ENCODE measurements around the gene ZNF618. TPM values are rescaled to one million over a fixed set of nuclear protein-coding genes. Genes with fewer than 3 reads are reported as not detected.

The ZNF618 gene
- total RNA-seq, 2 experiments from 2014 or later, result not detected

- Histone ChIP-seq H3K9me3 (ENCODE audit: low read length) (no peaks in the 10 kb centered on the region), H3K9me2 (ENCODE audit: insufficient read depth, low read length) (no peaks in the 10 kb centered on the region), H3K36me3 (ENCODE audit: insufficient read depth, low read length) (no peaks in the 10 kb centered on the region), H3K4me1 (ENCODE audit: insufficient read depth, low read length, poor library complexity, severe bottlenecking) (no peaks in the 10 kb centered on the region), H3K4me3 (ENCODE audit: low read depth, low read length, poor library complexity, severe bottlenecking) (no peak overlapping the region), H2AFZ (ENCODE audit: low read length) (no peak overlapping the region), H4K20me1 (ENCODE audit: insufficient read depth, low read length) (no peaks in the 10 kb centered on the region), H3K79me2 (ENCODE audit: insufficient read depth, low read depth, low read length) (no peaks in the 10 kb centered on the region), H3K27ac (ENCODE audit: low read depth, low read length, poor library complexity, severe bottlenecking) (no peak overlapping the region), H3K4me2 (ENCODE audit: low read length) (no peak overlapping the region)
- POLR2A ChIA-PET, result no interaction called here
- BruUV-seq (replicated peaks), result no TSS peak
- DNase-seq (ENCODE audit: low spot score), result no peak
- CTCF ChIA-PET (ENCODE audit: unreplicated experiment), result no interaction called here
- intact Hi-C loops (cut with micrococcal nuclease; ENCODE audit: unreplicated experiment), result no loop called here
- TF ChIP-seq CTCF (conservative IDR thresholded peaks at IDR 0.05; ENCODE audit: low read length) (no peak), EZH2phosphoT487 (IDR thresholded peaks at IDR 0.05; ENCODE audit: borderline replicate concordance, low read depth, low read length) (no peak)
Measured at GRCh38 chr9:113906411-113907110, 30.5 kb downstream of the ZNF618 start.

- intact Hi-C loops (cut with micrococcal nuclease; ENCODE audit: unreplicated experiment), result no loop called here
- Histone ChIP-seq H3K79me2 (ENCODE audit: insufficient read depth, low read depth, low read length) (no peaks in the 10 kb centered on the region), H3K36me3 (ENCODE audit: insufficient read depth, low read length) (no peaks in the 10 kb centered on the region), H3K4me3 (ENCODE audit: low read depth, low read length, poor library complexity, severe bottlenecking) (no peak overlapping the region), H3K27ac (ENCODE audit: low read depth, low read length, poor library complexity, severe bottlenecking) (no peak overlapping the region), H4K20me1 (ENCODE audit: insufficient read depth, low read length) (no peaks in the 10 kb centered on the region), H3K9me3 (ENCODE audit: low read length) (no peaks in the 10 kb centered on the region), H3K9me2 (ENCODE audit: insufficient read depth, low read length) (no peaks in the 10 kb centered on the region), H3K4me1 (ENCODE audit: insufficient read depth, low read length, poor library complexity, severe bottlenecking) (no peaks in the 10 kb centered on the region), H2AFZ (ENCODE audit: low read length) (no peak overlapping the region), H3K4me2 (ENCODE audit: low read length) (no peak overlapping the region)
- no TSS peak for BruUV-seq (replicated peaks)
- POLR2A ChIA-PET, result no interaction called here
- no peak for DNase-seq (ENCODE audit: low spot score)
- no peak for TF ChIP-seq CTCF (conservative IDR thresholded peaks at IDR 0.05; ENCODE audit: low read length)
- TF ChIP-seq EZH2phosphoT487 (IDR thresholded peaks at IDR 0.05; ENCODE audit: borderline replicate concordance, low read depth, low read length), result no peak
- CTCF ChIA-PET (ENCODE audit: unreplicated experiment), result no interaction called here
Measured at GRCh38 chr9:113907282-113907681, 31.2 kb downstream of the ZNF618 start.

- Histone ChIP-seq H3K4me2 (ENCODE audit: low read length) (no peak overlapping the region), H3K4me1 (ENCODE audit: insufficient read depth, low read length, poor library complexity, severe bottlenecking) (no peaks in the 10 kb centered on the region), H2AFZ (ENCODE audit: low read length) (no peak overlapping the region), H3K9me2 (ENCODE audit: insufficient read depth, low read length) (no peaks in the 10 kb centered on the region), H4K20me1 (ENCODE audit: insufficient read depth, low read length) (no peaks in the 10 kb centered on the region), H3K9me3 (ENCODE audit: low read length) (no peaks in the 10 kb centered on the region), H3K36me3 (ENCODE audit: insufficient read depth, low read length) (no peaks in the 10 kb centered on the region), H3K79me2 (ENCODE audit: insufficient read depth, low read depth, low read length) (no peaks in the 10 kb centered on the region), H3K4me3 (ENCODE audit: low read depth, low read length, poor library complexity, severe bottlenecking) (no peak overlapping the region), H3K27ac (ENCODE audit: low read depth, low read length, poor library complexity, severe bottlenecking) (no peak overlapping the region)
- intact Hi-C loops (cut with micrococcal nuclease; ENCODE audit: unreplicated experiment), result no loop called here
- ChIA-PET CTCF (ENCODE audit: unreplicated experiment) (no interaction called here), POLR2A (no interaction called here)
- no peak for TF ChIP-seq CTCF (conservative IDR thresholded peaks at IDR 0.05; ENCODE audit: low read length)
- TF ChIP-seq EZH2phosphoT487 (IDR thresholded peaks at IDR 0.05; ENCODE audit: borderline replicate concordance, low read depth, low read length), result no peak
- BruUV-seq (replicated peaks), result no TSS peak
- no peak for DNase-seq (ENCODE audit: low spot score)
Measured at GRCh38 chr9:113909421-113909820, 33.3 kb downstream of the ZNF618 start.
